Upper lobe of left lung (tissue), 4 donors: ENCODE measurements around the gene FYN.

Experiments
- CTCF ChIP-seq, 6 experiments: fragments of 450-650 bp in 4 of 6; fragments of 200-600 bp in 2 of 6; sonication (generic) in 2 of 6; IDR thresholded peaks; one replicate each; pipeline ENCODE4 v1.5.1; 2016 to 2019; ENCODE audit warnings: antibody characterized with exemption in 6 of 6
- EP300 ChIP-seq, 4 donors: sonication (generic); formaldehyde crosslinking; IDR thresholded peaks; one replicate each; pipeline ENCODE4 v1.5.1; 2017; ENCODE audit warnings: antibody characterized with exemption in 4 of 4, control low read depth in 2 of 4
- POLR2A ChIP-seq, 4 donors: fragments of 450-650 bp; IDR thresholded peaks; one replicate each; pipeline ENCODE4 v1.5.1; 2016 to 2017; ENCODE audit warnings: antibody characterized with exemption in 4 of 4, mild to moderate bottlenecking in 2 of 4
- POLR2AphosphoS5 ChIP-seq, 2 donors: sonication (generic); formaldehyde crosslinking; IDR thresholded peaks; one replicate each; pipeline ENCODE4 v1.5.1; 2017; ENCODE audit warnings: antibody characterized with exemption in 2 of 2

- TF ChIP-seq POLR2AphosphoS5 (IDR thresholded peaks at IDR 0.05): no peak
- TF ChIP-seq CTCF (IDR thresholded peaks at IDR 0.05): no peak
- no peak for TF ChIP-seq POLR2A (IDR thresholded peaks at IDR 0.05)
- TF ChIP-seq EP300 (IDR thresholded peaks at IDR 0.05): no peak
Measured at GRCh38 chr6:111840803-111841202, 32.4 kb downstream of the FYN start.
